A549 (cell line): ENCODE data around the gene ABCA4.

Experiments used
- CBX8 ChIP-seq: fragments of 200-600 bp; sonication (generic); IDR thresholded peaks from 2 replicates; pipeline ENCODE4 v1.6.1; 2016
- ESRRA ChIP-seq: fragments of 150-350 bp; IDR thresholded peaks from 2 replicates; pipeline ENCODE4 v1.6.1; 2014; ENCODE audit warnings: mild to moderate bottlenecking, low read length, borderline replicate concordance
- JUNB ChIP-seq: fragments of >200 bp; sonication (Bioruptor Twin); formaldehyde crosslinking; IDR thresholded peaks from 2 replicates; pipeline ENCODE4 v1.6.1; 2016
- KDM5A ChIP-seq: fragments of 200-600 bp; sonication (generic); IDR thresholded peaks from 2 replicates; pipeline ENCODE4 v1.6.1; 2016; ENCODE audit warnings: antibody characterized with exemption, mild to moderate bottlenecking
- MYC ChIP-seq: IDR thresholded peaks from 2 replicates; pipeline ENCODE4 v1.6.1; 2012; ENCODE audit warnings: mild to moderate bottlenecking, inconsistent platforms, low read length, improper control_type of control experiment, borderline replicate concordance
- POLR2A ChIP-seq: IDR thresholded peaks from 2 replicates; pipeline ENCODE4 v1.6.1; 2012; ENCODE audit warnings: mild to moderate bottlenecking, low read length
- TF ChIP-seq, protein P1 (sequence below): fragments of >200 bp; sonication (Bioruptor Twin); formaldehyde crosslinking; IDR thresholded peaks from 3 replicates; pipeline ENCODE4 v1.5.1; 2016
- TF ChIP-seq, protein P2 (sequence below): IDR thresholded peaks from 2 replicates; pipeline ENCODE4 v1.6.1; 2012

DNA sequence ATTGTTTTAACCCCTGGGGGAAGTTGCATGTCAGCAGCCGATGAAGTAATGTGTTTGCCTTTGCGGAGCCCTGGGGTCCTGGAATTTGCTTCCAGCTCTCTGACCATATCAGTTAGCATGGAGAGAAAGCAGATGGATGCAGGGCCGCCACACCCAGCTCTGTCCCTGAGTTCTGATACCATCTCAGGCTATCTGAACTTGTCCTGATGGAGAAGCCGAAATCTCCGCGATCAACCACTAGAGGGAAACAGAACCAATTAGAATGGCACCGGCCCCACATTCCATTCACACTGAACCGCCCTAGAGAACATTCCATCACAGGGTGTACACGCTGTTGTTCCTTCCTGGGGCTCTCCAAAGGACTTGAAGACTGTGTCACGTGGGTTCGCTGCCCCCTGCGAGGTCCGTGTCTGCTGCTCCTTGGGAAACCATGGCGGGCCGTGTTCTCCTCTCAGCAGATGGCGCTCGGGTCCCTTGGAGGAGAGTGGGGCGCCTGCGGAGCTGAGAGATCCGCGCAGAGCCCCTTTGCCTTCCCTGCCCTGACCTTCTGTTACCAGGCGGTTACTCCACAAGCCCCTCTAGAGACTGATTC is 75.4 kb downstream of the ABCA4 start:
- no peak for TF ChIP-seq POLR2A
- TF ChIP-seq JUNB, result no peak
- TF ChIP-seq, protein P1, sequence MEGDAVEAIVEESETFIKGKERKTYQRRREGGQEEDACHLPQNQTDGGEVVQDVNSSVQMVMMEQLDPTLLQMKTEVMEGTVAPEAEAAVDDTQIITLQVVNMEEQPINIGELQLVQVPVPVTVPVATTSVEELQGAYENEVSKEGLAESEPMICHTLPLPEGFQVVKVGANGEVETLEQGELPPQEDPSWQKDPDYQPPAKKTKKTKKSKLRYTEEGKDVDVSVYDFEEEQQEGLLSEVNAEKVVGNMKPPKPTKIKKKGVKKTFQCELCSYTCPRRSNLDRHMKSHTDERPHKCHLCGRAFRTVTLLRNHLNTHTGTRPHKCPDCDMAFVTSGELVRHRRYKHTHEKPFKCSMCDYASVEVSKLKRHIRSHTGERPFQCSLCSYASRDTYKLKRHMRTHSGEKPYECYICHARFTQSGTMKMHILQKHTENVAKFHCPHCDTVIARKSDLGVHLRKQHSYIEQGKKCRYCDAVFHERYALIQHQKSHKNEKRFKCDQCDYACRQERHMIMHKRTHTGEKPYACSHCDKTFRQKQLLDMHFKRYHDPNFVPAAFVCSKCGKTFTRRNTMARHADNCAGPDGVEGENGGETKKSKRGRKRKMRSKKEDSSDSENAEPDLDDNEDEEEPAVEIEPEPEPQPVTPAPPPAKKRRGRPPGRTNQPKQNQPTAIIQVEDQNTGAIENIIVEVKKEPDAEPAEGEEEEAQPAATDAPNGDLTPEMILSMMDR, result peak; percentile 92
- no peak for TF ChIP-seq MYC
- TF ChIP-seq, protein P2, sequence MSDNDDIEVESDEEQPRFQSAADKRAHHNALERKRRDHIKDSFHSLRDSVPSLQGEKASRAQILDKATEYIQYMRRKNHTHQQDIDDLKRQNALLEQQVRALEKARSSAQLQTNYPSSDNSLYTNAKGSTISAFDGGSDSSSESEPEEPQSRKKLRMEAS, result peak; percentile 81
- no peak for TF ChIP-seq CBX8
- TF ChIP-seq KDM5A, result peak; percentile 67; the same call in 1 of the 2 replicates
- TF ChIP-seq ESRRA, result no peak
